ENCODE measurements around the gene SBSN.

- no peak for TF ChIP-seq CTCF (IDR thresholded peaks at IDR 0.05; ENCODE audit: poor library complexity)
- no peak for TF ChIP-seq EZH2 (IDR thresholded peaks at IDR 0.05; ENCODE audit: borderline replicate concordance)
Measured at GRCh38 chr19:35500611-35501010, 27.5 kb downstream of the SBSN start.

Measured in hepatocyte (in vitro differentiated cells).